OCI-LY3 (cell line): ENCODE results near the gene RASSF1.

Experiments
- CTCF ChIP-seq: fragments of 200-600, 300-600 bp; sonication (generic); IDR thresholded peaks from 2 replicates; pipeline ENCODE4 v1.5.1; 2014; ENCODE audit warnings: antibody characterized with exemption, low read length, low read depth
- EZH2phosphoT487 ChIP-seq: fragments of 200-600 bp; shearing (Covaris generic); IDR thresholded peaks from 2 replicates; pipeline ENCODE4 v1.6.1; 2018; ENCODE audit warnings: antibody characterized with exemption, mixed run types, low read depth

- TF ChIP-seq CTCF: no peak
- TF ChIP-seq EZH2phosphoT487: no peak
These were observed 539 bp downstream of the RASSF1 start for GRCh38 chr3:50340147-50340447.
